Stimulated activated CD4-positive, alpha-beta T cell treated with anti-CD3 and anti-CD28 coated beads, Interleukin-15, amount 100 ng/mL, for 1 hour (primary cell): ENCODE data around the gene PDIA4.
A peak's percentile ranks its signal among the peaks of the same experiment; 100 is the strongest.
"Not testable (repeated sequence)": the region's sequence is repeated elsewhere in the genome, so short reads cannot be mapped to it uniquely, and the experiment has no call there.

ENCODE experiments used
- DNase-seq, 2 donors: peaks; one replicate each; pipeline ENCODE4 v3.0.0-alpha.2; 2020; ENCODE audit warnings: low read depth in 1 of 2, low spot score in 1 of 2

The PDIA4 gene

DNA sequence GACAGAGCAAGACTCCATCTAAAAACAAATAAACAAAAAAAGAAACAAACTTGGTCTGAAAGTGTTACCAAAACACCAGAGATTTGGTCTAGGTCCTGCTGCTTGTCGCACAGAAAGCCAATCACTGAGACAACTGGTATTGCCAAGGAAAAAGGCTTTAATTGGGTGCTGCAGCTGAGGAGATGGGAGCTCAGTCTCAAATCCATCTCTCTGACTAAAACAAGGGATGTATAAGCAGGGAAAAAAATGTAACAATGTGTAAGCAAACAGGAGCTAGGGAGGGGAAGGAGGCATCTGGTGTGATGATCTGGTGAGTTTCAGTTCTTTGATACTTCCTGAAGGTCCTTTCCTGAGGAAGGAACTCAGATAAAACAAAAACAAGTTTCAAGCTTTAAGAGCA, 8.4 kb upstream of the PDIA4 start:
- DNase-seq: no peak

DNA sequence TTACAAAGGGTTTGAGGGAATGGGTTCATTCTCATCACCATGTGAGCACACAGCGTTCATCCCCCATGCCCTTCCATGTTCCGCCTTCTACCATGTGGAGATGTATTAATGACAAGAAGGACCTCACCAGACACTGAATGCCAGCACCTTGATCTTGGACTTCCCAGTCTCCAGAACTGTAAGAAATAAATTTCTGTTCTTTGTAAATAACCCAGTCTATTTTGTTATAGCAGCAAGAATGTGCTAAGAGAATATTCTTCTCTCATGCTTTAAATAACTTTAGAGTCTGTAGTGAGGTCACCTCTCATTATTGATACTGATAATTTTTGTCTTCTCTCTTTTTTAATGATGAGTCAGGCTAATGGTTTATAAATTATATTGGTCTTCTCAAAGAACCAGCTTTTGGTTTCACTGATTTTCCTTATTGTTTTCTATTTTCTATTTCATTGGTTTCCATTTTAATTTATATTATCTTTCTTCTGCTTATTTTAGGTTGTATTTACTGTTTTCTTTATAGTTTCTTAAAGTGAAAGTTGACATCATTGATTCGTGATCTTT, 3.1 kb upstream of the PDIA4 start:
- DNase-seq: no peak

- DNase-seq: not testable (repeated sequence)
These were observed 2.1 kb upstream of the PDIA4 start for GRCh38 chr7:149030439-149030838.

DNA sequence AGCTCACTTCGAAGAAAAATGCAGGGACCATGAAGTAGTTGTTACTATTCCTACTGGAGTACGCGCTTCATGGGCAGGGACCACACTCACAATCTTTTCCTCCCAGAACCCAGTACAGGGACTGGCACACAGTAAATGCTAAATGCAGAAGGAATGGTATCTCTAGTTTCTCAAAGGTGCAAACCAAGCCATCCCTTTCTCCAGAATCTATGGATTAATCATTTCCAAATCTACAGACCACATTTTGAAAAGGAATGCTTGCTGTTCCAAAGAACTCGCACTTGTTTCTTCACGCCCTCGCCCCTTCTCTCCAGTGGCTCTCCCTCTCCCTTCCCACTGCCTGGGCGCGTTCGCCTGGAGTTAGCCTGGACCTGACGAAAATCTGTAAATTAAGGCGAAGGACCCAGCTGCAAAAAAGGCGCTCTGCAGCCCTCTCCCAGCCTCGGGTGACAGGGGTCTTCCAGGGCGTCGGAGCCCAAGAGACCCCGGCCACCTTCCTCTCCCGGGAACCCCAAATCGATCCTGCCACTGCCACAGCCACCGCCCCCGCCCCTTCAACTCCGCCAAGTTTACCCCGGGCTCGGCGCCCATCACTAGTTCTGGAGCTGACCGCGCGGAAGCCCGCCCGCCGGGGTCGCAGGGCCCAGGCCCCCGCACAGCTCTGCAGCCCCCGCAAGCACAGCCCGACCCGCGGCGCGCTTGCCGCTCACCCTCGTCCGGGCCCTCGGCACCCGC, 527 bp downstream of the PDIA4 start:
- no peak for DNase-seq

GRCh38 chr7:149027055-149027454, 1.2 kb downstream of the PDIA4 start:
- DNase-seq: no peak

DNA sequence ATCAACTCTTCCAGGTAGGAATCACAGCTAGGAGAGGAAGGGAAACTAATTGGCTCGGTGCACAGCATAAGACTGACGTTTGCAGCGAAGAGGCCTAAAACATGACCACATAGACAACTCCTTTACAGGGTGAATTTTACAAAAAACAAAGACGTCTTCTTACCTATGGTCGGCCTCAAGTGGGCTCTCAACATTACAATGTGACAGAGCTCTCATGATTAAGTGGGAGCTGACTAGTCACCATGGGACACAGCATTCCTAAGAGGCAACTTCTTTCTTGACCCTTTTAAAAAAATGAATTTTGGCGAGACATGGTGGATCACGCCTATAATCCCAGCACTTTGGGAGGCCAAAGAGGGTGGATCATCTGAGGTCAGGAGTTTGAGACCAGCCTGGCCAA, 4.6 kb downstream of the PDIA4 start:
- no peak for DNase-seq

DNA sequence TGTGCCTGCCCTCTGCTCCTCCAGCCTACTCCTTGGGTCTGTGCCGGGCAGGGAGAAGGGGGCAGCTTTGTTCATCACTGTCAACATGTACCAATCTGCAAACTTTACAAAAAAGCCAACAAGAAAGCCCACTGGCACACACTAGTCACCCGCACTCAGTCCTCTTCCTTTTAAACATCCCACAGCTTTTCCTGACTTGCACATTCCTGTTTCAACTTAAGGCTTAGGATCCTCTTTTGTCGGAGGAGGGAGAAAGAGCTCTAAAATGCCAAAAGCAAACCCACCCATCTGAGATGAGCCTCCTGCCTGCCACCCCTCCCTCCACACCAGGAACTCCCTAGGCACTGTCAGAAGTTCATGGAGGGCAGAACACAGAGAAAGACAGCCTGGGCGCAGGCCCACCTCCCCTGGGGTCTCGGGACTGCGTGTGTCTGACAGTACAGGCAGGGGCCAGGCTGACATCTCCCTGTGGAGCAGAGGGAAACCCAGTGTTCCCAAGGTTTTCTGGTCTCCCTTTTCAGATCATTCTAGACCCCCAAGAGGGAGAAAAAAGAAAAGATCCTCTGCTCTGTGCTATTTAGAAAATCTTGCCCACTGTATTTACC, 5.4 kb downstream of the PDIA4 start:
- no peak for DNase-seq

- no peak for DNase-seq
These were observed 6.6 kb downstream of the PDIA4 start for GRCh38 chr7:149021725-149022062.

GRCh38 chr7:149020483-149020882, 7.8 kb downstream of the PDIA4 start:
- DNase-seq: no peak

DNA sequence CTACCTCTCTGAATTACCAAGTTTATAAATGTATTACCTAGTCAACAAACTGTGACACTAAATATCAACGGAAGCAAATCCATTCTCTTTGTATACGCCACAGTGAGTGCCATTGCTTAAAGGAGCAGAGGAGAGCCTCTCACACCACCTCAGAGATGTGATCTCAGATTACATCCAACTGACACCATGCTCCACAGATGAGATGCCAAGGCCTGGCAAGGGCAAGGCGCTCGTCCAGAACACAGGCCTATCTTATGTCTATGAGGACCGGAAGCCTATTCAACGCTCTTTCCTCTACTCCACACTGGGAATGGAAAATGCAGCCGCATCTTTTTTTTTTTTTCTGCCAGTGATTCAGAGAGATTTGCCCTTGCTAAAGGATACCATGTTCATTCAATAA, 11.4 kb downstream of the PDIA4 start:
- no peak for DNase-seq

GRCh38 chr7:149014309-149014708, 14.0 kb downstream of the PDIA4 start:
- no peak for DNase-seq

DNA sequence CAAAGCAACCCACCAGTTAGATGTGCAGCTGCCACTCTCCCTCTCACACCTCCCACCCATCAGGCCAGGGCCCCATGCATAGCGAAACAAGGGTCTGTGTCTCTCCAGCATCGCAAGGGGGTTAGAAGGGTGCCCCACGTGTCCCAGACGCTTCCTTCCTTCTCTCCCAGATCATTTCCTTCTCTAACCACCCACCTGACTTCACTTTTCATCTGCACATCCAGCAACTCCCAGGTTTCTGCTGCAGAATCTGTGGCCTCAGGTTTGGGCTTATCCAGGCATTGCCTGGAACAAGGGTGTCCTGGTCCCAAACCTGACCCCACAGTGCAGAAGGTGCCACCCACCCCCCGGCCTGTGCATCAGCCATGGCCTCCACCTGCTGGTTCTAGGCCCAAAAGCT, 14.4 kb downstream of the PDIA4 start:
- DNase-seq: no peak

GRCh38 chr7:149012730-149013129, 15.6 kb downstream of the PDIA4 start:
- not testable (repeated sequence) for DNase-seq

GRCh38 chr7:149011491-149011890, 16.8 kb downstream of the PDIA4 start:
- no peak for DNase-seq

DNA sequence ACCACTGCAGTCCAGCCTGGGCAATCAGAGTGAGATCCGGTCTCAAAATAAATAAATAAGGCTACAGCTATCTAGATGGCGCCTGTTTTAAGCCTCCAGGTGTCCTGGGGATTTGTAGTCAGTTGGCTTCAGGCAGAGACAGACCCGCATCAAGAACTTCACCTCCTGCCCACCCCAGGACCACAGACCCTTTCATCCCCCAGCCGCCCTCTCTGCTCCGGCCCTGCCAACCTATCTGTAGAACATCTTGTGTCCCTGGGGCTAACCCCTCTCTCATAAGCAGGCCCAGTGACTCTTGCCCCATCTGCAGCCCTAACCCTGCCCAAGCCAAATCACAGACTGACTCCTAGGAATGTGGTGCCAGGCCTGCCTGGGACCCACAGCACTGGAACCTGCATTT, 17.9 kb downstream of the PDIA4 start:
- DNase-seq: no peak

DNA sequence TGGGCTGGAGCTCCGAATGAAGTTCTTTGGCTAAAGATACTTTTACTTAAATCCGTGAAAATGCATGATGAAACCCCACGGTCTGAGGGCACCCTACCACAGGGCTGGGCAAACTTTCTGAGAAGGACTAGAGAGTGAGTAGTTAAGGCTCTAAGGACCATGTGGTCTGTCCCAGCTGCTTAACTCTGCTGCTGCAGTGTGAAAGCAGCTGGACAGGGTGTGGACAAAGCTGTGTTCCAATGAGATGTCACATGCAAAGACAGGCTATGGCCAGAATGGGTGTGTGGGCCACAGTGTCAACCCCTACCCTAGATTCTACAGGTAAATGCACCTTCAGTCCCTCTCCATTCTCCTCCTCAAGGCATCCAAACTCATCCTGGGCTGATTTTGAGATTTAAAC, 18.8 kb downstream of the PDIA4 start:
- no peak for DNase-seq

- DNase-seq: no peak
These were observed 20.7 kb downstream of the PDIA4 start for GRCh38 chr7:149007611-149008010.

- DNase-seq: no peak
These were observed 21.2 kb downstream of the PDIA4 start for GRCh38 chr7:149007146-149007545.

GRCh38 chr7:149006345-149006725, 22.0 kb downstream of the PDIA4 start:
- DNase-seq: no peak

DNA sequence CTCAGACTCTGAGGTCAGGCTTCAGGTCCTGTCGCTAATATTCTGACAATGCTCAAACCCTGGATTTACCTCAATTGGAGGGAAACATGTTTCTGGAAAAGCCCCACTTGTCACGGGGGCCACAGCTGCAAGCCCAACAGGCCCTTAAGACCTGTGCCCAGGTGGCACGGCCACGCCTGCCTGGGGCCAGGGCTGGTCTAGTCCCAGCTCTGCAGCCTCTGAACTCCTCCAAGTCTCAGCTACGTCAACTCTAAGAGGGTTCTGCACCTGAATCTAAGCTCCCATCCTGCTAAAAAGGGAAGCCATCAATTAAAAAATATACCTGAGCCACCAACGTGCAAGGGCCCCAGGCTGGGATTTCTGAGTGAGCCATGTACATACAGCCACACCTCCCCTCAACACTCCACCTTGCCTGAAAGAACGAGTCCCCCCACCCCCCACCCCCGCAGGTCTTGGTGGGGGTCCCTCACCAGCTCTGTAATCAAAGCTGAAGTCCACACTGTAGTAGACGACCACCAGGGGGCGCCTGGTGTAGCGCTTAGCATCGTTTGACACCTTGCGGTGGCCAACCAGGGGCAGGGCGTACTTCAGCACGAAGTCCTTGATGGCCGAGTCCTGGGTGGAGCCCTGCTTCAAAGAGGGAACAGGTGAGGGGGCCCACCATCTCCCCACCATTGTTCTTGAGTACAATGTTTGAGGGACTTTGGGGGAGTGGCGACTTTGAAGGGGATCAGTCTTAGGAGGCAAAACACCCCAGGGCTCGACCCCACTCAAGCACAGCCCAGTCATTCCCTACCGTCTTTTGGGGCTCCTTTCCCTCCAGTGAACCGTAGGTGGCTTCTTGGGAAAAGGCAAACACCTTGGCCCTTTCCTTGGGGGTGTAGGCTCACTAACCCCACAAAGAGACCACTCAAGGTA, 22.6 kb downstream of the PDIA4 start:
- DNase-seq: peak; percentile 66 to 72

GRCh38 chr7:149004405-149005370, 23.6 kb downstream of the PDIA4 start:
- no peak for DNase-seq
